Measurements from ENCODE around the gene EWSR1.

The EWSR1 gene

GRCh38 chr22:29219881-29220670, 48.0 kb upstream of the EWSR1 start:
- TF ChIP-seq EZH2phosphoT487 (IDR thresholded peaks at IDR 0.05; ENCODE audit: borderline replicate concordance) (no peak), CTCF (conservative IDR thresholded peaks at IDR 0.05; ENCODE audit: low read length) (no peak)
- peaks cover 23% of the 10 kb centered on the region for H4K20me1 ChIP-seq (ENCODE audit: insufficient read depth, low read length, poor library complexity, severe bottlenecking)

GRCh38 chr22:29224121-29224858, 43.8 kb upstream of the EWSR1 start:
- H2AFZ ChIP-seq (ENCODE audit: low read length): no peak overlapping the region
- H3K79me2 ChIP-seq (ENCODE audit: insufficient read depth, low read length): 0 out of 2 replicates have a peak, but pooled peaks cover 4% of the 10 kb centered on the region
- TF ChIP-seq EZH2phosphoT487 (IDR thresholded peaks at IDR 0.05; ENCODE audit: borderline replicate concordance): no peak
- no peak for TF ChIP-seq CTCF (conservative IDR thresholded peaks at IDR 0.05; ENCODE audit: low read length)
- H3K9ac ChIP-seq (ENCODE audit: low read depth, low read length, poor library complexity, severe bottlenecking): no peak overlapping the region
- no peaks in the 10 kb centered on the region for H3K9me3 ChIP-seq (ENCODE audit: insufficient read depth, low read depth, low read length)
- no peaks in the 10 kb centered on the region for H3F3A ChIP-seq (ENCODE audit: low read depth)
- no peak overlapping the region for H3K4me3 ChIP-seq (ENCODE audit: low read length, poor library complexity, severe bottlenecking)
- no peaks in the 10 kb centered on the region for H3K27me3 ChIP-seq (ENCODE audit: insufficient read depth, low read length, poor library complexity, severe bottlenecking)
- peaks cover 5% of the 10 kb centered on the region for H3K4me1 ChIP-seq (ENCODE audit: insufficient read depth, low read length, poor library complexity, severe bottlenecking)
- no peaks in the 10 kb centered on the region for H3K9me2 ChIP-seq (replicated peaks; ENCODE audit: low read depth, low read length)
- no peaks in the 10 kb centered on the region for H4K20me1 ChIP-seq (ENCODE audit: insufficient read depth, low read length, poor library complexity, severe bottlenecking)
- H3K36me3 ChIP-seq (ENCODE audit: insufficient read depth, low read length): peaks cover 15% of the 10 kb centered on the region; the same call in 1 of the 2 replicates
- no peak overlapping the region for H3K4me2 ChIP-seq (ENCODE audit: low read depth, low read length, poor library complexity, severe bottlenecking)

More at GRCh38 chr22:29219881-29220670, 48.0 kb upstream of the EWSR1 start:
- H3K9ac ChIP-seq (ENCODE audit: low read depth, low read length, poor library complexity, severe bottlenecking): no peak overlapping the region
- H3F3A ChIP-seq (ENCODE audit: low read depth): no peaks in the 10 kb centered on the region
- H3K27me3 ChIP-seq (ENCODE audit: insufficient read depth, low read length, poor library complexity, severe bottlenecking): no peaks in the 10 kb centered on the region
- peaks cover 3% of the 10 kb centered on the region for H3K4me1 ChIP-seq (ENCODE audit: insufficient read depth, low read length, poor library complexity, severe bottlenecking)
- peaks cover 19% of the 10 kb centered on the region; the same call in 1 of the 2 replicates for H3K79me2 ChIP-seq (ENCODE audit: insufficient read depth, low read length)
- H3K36me3 ChIP-seq (ENCODE audit: insufficient read depth, low read length): peaks cover 44% of the 10 kb centered on the region; the same call in 1 of the 2 replicates
- no peaks in the 10 kb centered on the region for H3K9me2 ChIP-seq (replicated peaks; ENCODE audit: low read depth, low read length)
- H3K4me3 ChIP-seq (ENCODE audit: low read length, poor library complexity, severe bottlenecking): no peak overlapping the region
- no peak overlapping the region for H3K4me2 ChIP-seq (ENCODE audit: low read depth, low read length, poor library complexity, severe bottlenecking)
- no peaks in the 10 kb centered on the region for H3K9me3 ChIP-seq (ENCODE audit: insufficient read depth, low read depth, low read length)
- H2AFZ ChIP-seq (ENCODE audit: low read length): no peak overlapping the region

- Histone ChIP-seq H4K20me1 (ENCODE audit: insufficient read depth, low read length, poor library complexity, severe bottlenecking) (no peaks in the 10 kb centered on the region), H3K9me3 (ENCODE audit: insufficient read depth, low read depth, low read length) (no peaks in the 10 kb centered on the region), H2AFZ (ENCODE audit: low read length) (no peak overlapping the region), H3K4me2 (ENCODE audit: low read depth, low read length, poor library complexity, severe bottlenecking) (no peak overlapping the region), H3K27me3 (ENCODE audit: insufficient read depth, low read length, poor library complexity, severe bottlenecking) (no peaks in the 10 kb centered on the region), H3K4me3 (ENCODE audit: low read length, poor library complexity, severe bottlenecking) (no peak overlapping the region), H3K79me2 (ENCODE audit: insufficient read depth, low read length) (0 out of 2 replicates have a peak, but pooled peaks cover 4% of the 10 kb centered on the region), H3K9ac (ENCODE audit: low read depth, low read length, poor library complexity, severe bottlenecking) (no peak overlapping the region), H3K9me2 (replicated peaks; ENCODE audit: low read depth, low read length) (no peaks in the 10 kb centered on the region), H3K4me1 (ENCODE audit: insufficient read depth, low read length, poor library complexity, severe bottlenecking) (peaks cover 5% of the 10 kb centered on the region), H3F3A (ENCODE audit: low read depth) (no peaks in the 10 kb centered on the region), H3K36me3 (ENCODE audit: insufficient read depth, low read length) (peaks cover 14% of the 10 kb centered on the region; the same call in 1 of the 2 replicates)
- TF ChIP-seq CTCF (conservative IDR thresholded peaks at IDR 0.05; ENCODE audit: low read length) (no peak), EZH2phosphoT487 (IDR thresholded peaks at IDR 0.05; ENCODE audit: borderline replicate concordance) (no peak)
These were observed 43.1 kb upstream of the EWSR1 start for GRCh38 chr22:29224859-29225410.

All from Loucy (cell line).